ENCODE data around the gene TXNDC11.
A peak's percentile ranks its signal among the peaks of the same experiment; 100 is the strongest.

Gene TXNDC11

GRCh38 chr16:11673091-11674000 is 69.3 kb downstream of the TXNDC11 start:
- DNase-seq, result no peak

GRCh38 chr16:11672206-11673090 is 70.2 kb downstream of the TXNDC11 start:
- DNase-seq, result peak; percentile 61

GRCh38 chr16:11671676-11672075 is 71.0 kb downstream of the TXNDC11 start:
- no peak for DNase-seq

GRCh38 chr16:11671271-11671670 is 71.4 kb downstream of the TXNDC11 start:
- no peak for DNase-seq

- peak; percentile 46 for DNase-seq
Measured at GRCh38 chr16:11670171-11671131, 72.2 kb downstream of the TXNDC11 start.

- no peak for DNase-seq
Measured at GRCh38 chr16:11669380-11670146, 73.1 kb downstream of the TXNDC11 start.

- DNase-seq, result peak; percentile 58
Measured at GRCh38 chr16:11668623-11669379, 73.9 kb downstream of the TXNDC11 start.

- peak; percentile 94 for DNase-seq
Measured at GRCh38 chr16:11667824-11668622, 74.6 kb downstream of the TXNDC11 start, which contains the start of gene SNN. TSS of gene SNN (plus strand) at chr16:11668455. CDS start at chr16:11676060, 7,605 bp downstream.

- DNase-seq, result no peak
Measured at GRCh38 chr16:11667221-11667823, 75.3 kb downstream of the TXNDC11 start.

GRCh38 chr16:11666103-11667055 is 76.3 kb downstream of the TXNDC11 start:
- DNase-seq, result no peak

GRCh38 chr16:11665071-11665491 is 77.6 kb downstream of the TXNDC11 start:
- DNase-seq, result peak; percentile 81

- DNase-seq, result no peak
Measured at GRCh38 chr16:11662582-11662981, 80.1 kb downstream of the TXNDC11 start.

- DNase-seq, result no peak
Measured at GRCh38 chr16:11660565-11660964, 82.1 kb downstream of the TXNDC11 start.

- no peak for DNase-seq
Measured at GRCh38 chr16:11658896-11659708, 83.6 kb downstream of the TXNDC11 start.

GRCh38 chr16:11657556-11657955 is 85.1 kb downstream of the TXNDC11 start:
- no peak for DNase-seq

- DNase-seq, result no peak
Measured at GRCh38 chr16:11655655-11656054, 87.0 kb downstream of the TXNDC11 start.

- DNase-seq, result no peak
Measured at GRCh38 chr16:11651796-11652195, 90.9 kb downstream of the TXNDC11 start.
